T-cell (primary cell): ENCODE data around the gene SPACA4. TPM values are rescaled to one million over a fixed set of nuclear protein-coding genes. Genes with fewer than 3 reads are reported as not detected.
"Not testable (repeated sequence)": the region's sequence is repeated elsewhere in the genome, so short reads cannot be mapped to it uniquely, and the experiment has no call there.

ENCODE experiments used
- ATAC-seq, 4 experiments: fragments of 200-7000 bp in 3 of 4; fragments of 150-1000 bp in 1 of 4; cut with Tn5 transposase; replicated peaks in 1 of 4; 1 replicate in 3 of 4; 2 replicates in 1 of 4; pipeline ENCODE4 v1.10.0; 2021; ENCODE audit warnings: moderate library complexity in 3 of 4, mild to moderate bottlenecking in 2 of 4, moderate number of reproducible peaks in 1 of 4
- CTCF ChIA-PET, 2 donors: fragments of 300-600 bp; sonication (Branson Sonifier 250); formaldehyde crosslinking; loops; one replicate each; lab custom pipeline; 2022; ENCODE audit warnings: antibody characterized with exemption in 2 of 2; lab: Charles Lee
- POLR2A ChIA-PET, 2 donors: fragments of 300-600 bp; sonication (Branson Sonifier 250); formaldehyde crosslinking; loops; one replicate each; lab custom pipeline; 2022; ENCODE audit warnings: antibody characterized with exemption in 2 of 2; lab: Charles Lee
- DNase-seq, 35 experiments: peaks; one replicate each; pipeline versions ENCODE4 v3.0.0 to v3.0.0-alpha.2; 2013 to 2023
- H3K27ac ChIP-seq: one replicate; pipeline ENCODE4 v1.5.1; 2013; ENCODE audit warnings: low read length
- H3K27me3 ChIP-seq, 2 experiments: replicated peaks in 1 of 2; 1 replicate in 1 of 2; 2 replicates in 1 of 2; pipeline versions ENCODE4 v1.6.1 to v1.7.0; 2013; ENCODE audit warnings: low read length in 1 of 2, mixed read lengths in 1 of 2; ENCODE audit not compliant: control insufficient read depth in 2 of 2, insufficient read depth in 2 of 2; ENCODE audit errors: extremely low read depth in 1 of 2
- H3K36me3 ChIP-seq, 2 donors: 1 replicate in 1 of 2; 2 replicates in 1 of 2; pipeline versions ENCODE4 v1.6.1 to v1.7.0; 2013; ENCODE audit warnings: low read length in 1 of 2; ENCODE audit not compliant: control insufficient read depth in 2 of 2, insufficient read depth in 1 of 2; ENCODE audit errors: extremely low read depth in 1 of 2
- H3K4me1 ChIP-seq, 2 experiments: 1 replicate in 1 of 2; 2 replicates in 1 of 2; pipeline versions ENCODE4 v1.6.1 to v1.7.0; 2013; ENCODE audit warnings: low read length in 2 of 2, mixed read lengths in 1 of 2; ENCODE audit not compliant: insufficient read depth in 2 of 2, control insufficient read depth in 1 of 2; ENCODE audit errors: extremely low read depth in 1 of 2
- H3K4me3 ChIP-seq, 2 donors: 1 replicate in 1 of 2; 2 replicates in 1 of 2; pipeline versions ENCODE4 v1.5.1 to v1.7.0; 2013; ENCODE audit warnings: mild to moderate bottlenecking in 2 of 2, low read length in 1 of 2, moderate library complexity in 1 of 2; ENCODE audit not compliant: control insufficient read depth in 1 of 2; ENCODE audit errors: extremely low read depth in 1 of 2
- H3K9me3 ChIP-seq: 2 replicates; pipeline ENCODE4 v1.7.0; 2013
- H3K27ac Mint-ChIP-seq, 2 donors: one replicate each; pipeline ENCODE4 v1.8.0; 2020 to 2021; ENCODE audit warnings: mild to moderate bottlenecking in 2 of 2, mixed read lengths in 2 of 2
- H3K27me3 Mint-ChIP-seq, 2 donors: one replicate each; pipeline ENCODE4 v1.8.0; 2021 to 2022; ENCODE audit warnings: mixed read lengths in 2 of 2
- H3K36me3 Mint-ChIP-seq: one replicate; pipeline ENCODE4 v1.8.0; 2021; ENCODE audit warnings: mixed read lengths
- H3K4me1 Mint-ChIP-seq, 3 donors: one replicate each; pipeline ENCODE4 v1.8.0; 2020 to 2022; ENCODE audit warnings: mixed read lengths in 3 of 3, mild to moderate bottlenecking in 1 of 3
- H3K4me3 Mint-ChIP-seq, 3 donors: one replicate each; pipeline ENCODE4 v1.8.0; 2020 to 2022; ENCODE audit warnings: mild to moderate bottlenecking in 3 of 3, mixed read lengths in 3 of 3, moderate library complexity in 3 of 3
- H3K9me3 Mint-ChIP-seq, 3 donors: one replicate each; pipeline ENCODE4 v1.8.0; 2020 to 2022; ENCODE audit warnings: mixed read lengths in 3 of 3
- WGBS: methylation state at CpG from one replicate; pipeline ENCODE4 v1.1.5; 2013; ENCODE audit warnings: missing lambda C conversion rate; ENCODE audit not compliant: insufficient coverage; 5-methylcytosine and 5-hydroxymethylcytosine counted together
- total RNA-seq, 35 experiments: library from RNA in 6 of 35; stranded (reverse) in 6 of 35; fragments of 120-200 nt in 1 of 35; gene quantifications; one replicate each; pipeline versions ENCODE4 v1.2.1 to v1.2.4 and lab custom pipeline; 2013 to 2026

The SPACA4 gene
- total RNA-seq, 5 donors from 2014 or later (not counting 1 experiment from before 2014, with no cell fraction given) = not detected

- Histone ChIP-seq H3K36me3 (no peaks in the 10 kb centered on the region), H3K27ac (no peak overlapping the region), H3K4me3 (no peak overlapping the region), H3K27me3 (peaks cover 0 to 7% of the 10 kb centered on the region in 2 experiments), H3K4me1 (no peaks in the 10 kb centered on the region), H3K9me3 (no peaks in the 10 kb centered on the region)
- H3K4me3 Mint-ChIP-seq = no peak overlapping the region
- ChIA-PET CTCF (no interaction called here), POLR2A (interaction anchor here (0.7 kb wide), 2 partner anchors 13 to 85 kb away, joined by 3 to 6 read pairs; no protein-coding TSS in a partner anchor)
- no peaks in the 10 kb centered on the region for H3K9me3 Mint-ChIP-seq
- H3K27me3 Mint-ChIP-seq = peaks cover 6 to 9% of the 10 kb centered on the region in 2 donors
- no peaks in the 10 kb centered on the region for H3K36me3 Mint-ChIP-seq
- no peak overlapping the region for H3K27ac Mint-ChIP-seq
- DNase-seq (no peak), ATAC-seq (no peak)
- H3K4me1 Mint-ChIP-seq = peaks cover 0 to 2% (median 2%) of the 10 kb centered on the region in 3 donors
- 36% methylated on average over 13 of the region's 19 CpGs for WGBS
Measured at GRCh38 chr19:48568345-48568886, 38.1 kb upstream of the SPACA4 start.

DNA sequence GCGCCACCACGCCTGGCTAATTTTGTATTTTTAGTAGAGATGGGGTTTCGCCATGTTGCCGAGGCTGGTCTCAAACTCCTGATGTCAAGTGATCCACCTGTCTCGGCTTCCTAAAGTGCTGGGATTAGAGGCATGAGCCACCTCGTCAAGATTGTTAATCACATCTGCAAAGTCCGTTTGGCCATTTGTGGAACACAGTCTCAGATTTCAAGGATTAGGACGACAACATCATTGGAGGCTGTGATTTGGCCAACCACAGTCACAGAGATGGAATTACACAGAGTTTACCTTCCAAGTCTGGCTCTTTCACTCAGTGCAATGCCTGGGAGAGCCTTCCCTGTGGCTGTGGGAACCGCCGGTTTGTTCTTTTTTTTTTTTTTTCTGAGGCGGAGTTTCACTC, 36.7 kb upstream of the SPACA4 start:
- H3K4me3 ChIP-seq = no peak overlapping the region
- no peaks in the 10 kb centered on the region for H3K36me3 Mint-ChIP-seq
- H3K4me3 Mint-ChIP-seq = no peak overlapping the region
- H3K4me1 Mint-ChIP-seq = peaks cover 0 to 2% (median 2%) of the 10 kb centered on the region in 3 donors
- no peaks in the 10 kb centered on the region for H3K4me1 ChIP-seq
- DNase-seq = no peak
- ATAC-seq = no peak
- POLR2A ChIA-PET = no interaction called here
- no peaks in the 10 kb centered on the region for H3K36me3 ChIP-seq
- H3K27me3 Mint-ChIP-seq = peaks cover 6 to 9% of the 10 kb centered on the region in 2 donors
- no peaks in the 10 kb centered on the region for H3K9me3 ChIP-seq
- WGBS = 79% methylated on average over 8 of the region's 11 CpGs
- CTCF ChIA-PET = no interaction called here
- H3K9me3 Mint-ChIP-seq = no peaks in the 10 kb centered on the region
- peaks cover 0 to 7% of the 10 kb centered on the region in 2 experiments for H3K27me3 ChIP-seq
- no peak overlapping the region for H3K27ac ChIP-seq
- no peak overlapping the region for H3K27ac Mint-ChIP-seq

GRCh38 chr19:48571378-48572162, 35.0 kb upstream of the SPACA4 start:
- ATAC-seq = no peak
- H3K27ac Mint-ChIP-seq = no peak overlapping the region
- ChIA-PET CTCF (no interaction called here), POLR2A (interaction anchor here in 1 of 2 donors (0.6 kb wide), 1 partner anchor 316 kb away, joined by 3 read pairs; the partner anchor contains the start of gene CARD8)
- H3K4me1 Mint-ChIP-seq = peaks cover 0 to 2% (median 2%) of the 10 kb centered on the region in 3 donors
- H3K9me3 Mint-ChIP-seq = no peaks in the 10 kb centered on the region
- DNase-seq = no peak
- H3K36me3 ChIP-seq = no peaks in the 10 kb centered on the region
- H3K27me3 ChIP-seq = peaks cover 0 to 7% of the 10 kb centered on the region in 2 experiments
- 79% methylated on average over 4 of the region's 5 CpGs for WGBS
- no peak overlapping the region for H3K4me3 Mint-ChIP-seq
- peaks cover 6 to 9% of the 10 kb centered on the region in 2 donors for H3K27me3 Mint-ChIP-seq
- no peak overlapping the region for H3K4me3 ChIP-seq
- H3K9me3 ChIP-seq = no peaks in the 10 kb centered on the region
- no peak overlapping the region for H3K27ac ChIP-seq
- H3K36me3 Mint-ChIP-seq = no peaks in the 10 kb centered on the region
- H3K4me1 ChIP-seq = no peaks in the 10 kb centered on the region

DNA sequence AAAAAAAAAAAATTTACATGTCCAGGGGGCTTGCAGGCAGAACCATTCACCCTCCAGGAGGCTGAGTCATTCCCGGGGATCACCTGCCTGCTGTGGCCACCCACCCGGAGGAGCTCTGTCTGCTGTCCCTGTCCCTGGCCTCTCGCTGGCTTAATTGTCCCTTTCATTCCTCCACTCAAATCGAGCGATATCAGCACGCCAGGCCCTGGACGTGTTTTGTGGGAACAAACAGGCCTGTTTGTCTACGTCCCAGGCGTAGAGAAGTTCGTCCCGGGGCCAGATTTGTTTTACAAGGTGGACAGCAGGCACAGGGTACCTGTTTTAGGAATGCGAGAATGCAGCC, 33.4 kb upstream of the SPACA4 start:
- Histone ChIP-seq H3K27ac (no peak overlapping the region), H3K9me3 (no peaks in the 10 kb centered on the region), H3K4me3 (no peak overlapping the region), H3K4me1 (no peaks in the 10 kb centered on the region), H3K27me3 (peaks cover 0 to 8% of the 10 kb centered on the region in 2 experiments), H3K36me3 (no peaks in the 10 kb centered on the region)
- WGBS = 92% methylated on average over 12 of the region's 12 CpGs
- Mint-ChIP-seq H3K9me3 (no peaks in the 10 kb centered on the region), H3K27me3 (peaks cover 0 to 2% of the 10 kb centered on the region in 2 donors), H3K4me1 (peaks cover 0 to 2% (median 2%) of the 10 kb centered on the region in 3 donors), H3K36me3 (no peaks in the 10 kb centered on the region), H3K27ac (no peak overlapping the region), H3K4me3 (no peak overlapping the region)
- ATAC-seq = no peak
- DNase-seq = no peak
- POLR2A ChIA-PET = no interaction called here
- CTCF ChIA-PET = no interaction called here

- Histone ChIP-seq H3K36me3 (peaks cover 0 to 2% of the 10 kb centered on the region in 2 donors), H3K27me3 (peaks cover 0 to 3% of the 10 kb centered on the region in 2 experiments), H3K4me3 (no peak overlapping the region), H3K9me3 (no peaks in the 10 kb centered on the region), H3K27ac (no peak overlapping the region), H3K4me1 (no peaks in the 10 kb centered on the region)
- POLR2A ChIA-PET = no interaction called here
- CTCF ChIA-PET = interaction anchor here (0.6 to 0.7 kb wide), 3 partner anchors 62 to 572 kb away, joined by 3 read pairs; no protein-coding TSS in a partner anchor
- H3K9me3 Mint-ChIP-seq = no peaks in the 10 kb centered on the region
- peaks cover 0 to 2% (median 2%) of the 10 kb centered on the region in 3 donors for H3K4me1 Mint-ChIP-seq
- ATAC-seq (no peak), DNase-seq (no peak)
- H3K4me3 Mint-ChIP-seq = no peak overlapping the region
- no peaks in the 10 kb centered on the region for H3K27me3 Mint-ChIP-seq
- no peak overlapping the region for H3K27ac Mint-ChIP-seq
- 93% methylated on average over 5 of the region's 23 CpGs for WGBS
- no peaks in the 10 kb centered on the region for H3K36me3 Mint-ChIP-seq
Measured at GRCh38 chr19:48575931-48576622, 30.5 kb upstream of the SPACA4 start.

GRCh38 chr19:48577908-48578307, 28.6 kb upstream of the SPACA4 start:
- POLR2A ChIA-PET, CTCF ChIA-PET, H3K4me3 Mint-ChIP-seq, H3K4me1 Mint-ChIP-seq, H3K9me3 ChIP-seq, ATAC-seq, H3K4me3 ChIP-seq, H3K9me3 Mint-ChIP-seq, H3K4me1 ChIP-seq, H3K27me3 ChIP-seq, H3K27me3 Mint-ChIP-seq, H3K36me3 ChIP-seq, DNase-seq, H3K27ac Mint-ChIP-seq, H3K36me3 Mint-ChIP-seq, H3K27ac ChIP-seq: not testable (repeated sequence)
- WGBS = 92% methylated on average over 4 of the region's 7 CpGs
